Measurements from ENCODE around the gene ZNF385B.

DNA sequence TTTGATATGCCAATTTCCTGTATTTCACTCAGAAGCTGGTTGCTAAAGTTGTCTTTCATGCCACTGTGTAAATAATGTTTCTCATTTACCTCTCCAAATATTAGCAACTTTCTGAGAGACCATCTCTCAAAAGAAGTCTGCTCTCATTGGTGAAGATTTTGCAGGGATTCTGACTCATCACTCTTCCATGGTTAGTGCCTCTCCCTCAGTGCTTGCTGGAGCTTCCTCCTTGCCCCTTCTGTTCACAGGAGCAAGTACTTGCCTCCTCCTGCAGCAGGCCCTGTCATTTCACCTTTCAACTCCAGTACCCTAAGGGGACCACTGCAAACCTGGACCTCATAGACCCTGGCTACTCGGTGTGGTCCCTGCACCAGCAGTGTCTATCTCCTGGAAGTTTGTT is 168.8 kb downstream of the ZNF385B start:
- TF ChIP-seq CTCF (IDR thresholded peaks at IDR 0.05) (no peak), POLR2A (IDR thresholded peaks at IDR 0.05) (no peak)

All from heart left ventricle (tissue), 13 donors.